ENCODE data around the gene TRIO.

The TRIO gene

DNA sequence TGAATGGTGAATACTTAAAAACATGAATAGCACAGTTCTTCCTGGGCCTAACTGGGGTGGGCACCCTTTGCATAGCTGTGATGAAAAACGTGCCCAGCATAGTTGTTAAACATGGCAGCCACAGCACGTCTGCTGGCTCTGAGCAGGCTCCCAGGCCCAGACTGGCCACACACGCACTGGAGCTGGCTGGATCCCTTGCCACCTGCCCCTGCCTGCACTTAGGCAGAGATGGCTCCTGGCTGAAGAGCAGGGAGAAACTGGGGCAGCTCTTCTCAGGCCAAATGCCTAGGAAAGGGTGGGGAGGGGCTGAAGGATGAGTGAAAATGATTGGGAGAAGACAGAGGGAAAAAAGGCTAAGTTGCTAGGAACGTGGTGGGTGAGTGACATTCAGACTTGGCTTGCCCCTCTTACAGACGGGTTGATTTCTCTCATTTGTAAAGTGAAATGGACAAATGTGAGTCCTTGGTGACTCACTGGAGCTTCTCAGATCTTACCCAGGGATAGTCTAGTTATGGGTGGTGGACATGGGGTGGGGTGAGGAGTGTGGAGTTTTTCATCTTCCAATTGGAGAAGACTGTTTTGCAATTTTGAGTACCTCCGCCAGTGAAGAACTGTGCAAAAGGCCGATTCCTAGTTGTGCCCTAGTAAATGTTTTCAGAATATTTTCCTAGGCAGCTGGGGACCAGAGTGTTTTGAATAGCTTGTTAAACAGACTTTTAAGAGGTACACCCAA, 42.4 kb downstream of the TRIO start:
- no peak overlapping the region for H3K27ac ChIP-seq
- H3K36me3 ChIP-seq (ENCODE audit: insufficient read depth, low read length): no peaks in the 10 kb centered on the region
- DNase-seq (ENCODE audit: low read depth, low spot score): no peak
- no peaks in the 10 kb centered on the region for H3K9me3 ChIP-seq (ENCODE audit: low read depth, low read length)
- H3K4me3 ChIP-seq: no peak overlapping the region
- TF ChIP-seq FOXP2 (optimal IDR thresholded peaks at IDR 0.05; ENCODE audit: control extremely low read depth, extremely low read length, insufficient read depth) (no peak), POLR2AphosphoS5 (IDR thresholded peaks at IDR 0.05; ENCODE audit: borderline replicate concordance, low read depth, low read length) (no peak), EZH2 (IDR thresholded peaks at IDR 0.05) (no peak)
- H3K9ac ChIP-seq (ENCODE audit: insufficient read length): no peak overlapping the region

DNA sequence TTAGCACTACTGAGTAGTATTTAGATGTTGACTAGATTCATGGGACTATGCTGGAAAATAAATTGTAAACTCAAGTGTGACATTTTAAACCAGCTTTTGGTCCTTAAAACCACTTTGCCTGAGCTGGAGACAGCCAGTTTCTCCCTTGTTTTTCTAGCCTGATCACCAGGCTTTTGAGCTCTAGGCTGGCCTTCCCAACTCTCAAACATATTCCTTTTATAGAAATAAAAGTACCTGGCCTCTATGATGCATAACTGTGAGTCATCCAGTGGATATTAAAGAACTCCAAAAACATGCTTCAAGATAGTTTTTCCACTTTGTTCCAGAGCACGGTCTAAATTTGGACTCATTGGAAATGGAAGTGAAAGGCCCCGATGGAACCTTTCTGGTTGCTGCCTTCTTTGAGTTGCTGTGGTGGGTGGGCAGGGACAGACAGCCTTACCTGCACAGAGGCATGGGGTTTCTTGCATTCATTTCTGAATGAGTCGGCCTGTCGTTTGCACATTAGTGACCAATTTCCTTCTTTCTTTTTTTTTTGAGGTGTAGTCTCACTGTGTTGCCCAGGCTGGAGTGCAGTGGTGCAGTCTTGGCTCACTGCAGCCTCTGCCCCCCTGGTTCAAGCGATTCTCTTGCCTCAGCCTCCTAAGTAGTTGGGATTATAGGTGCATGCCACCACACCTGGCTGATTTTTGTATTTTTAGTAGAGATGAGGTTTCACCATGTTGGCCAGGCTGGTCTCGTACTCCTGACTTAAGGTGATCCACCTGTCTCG, 43.1 kb downstream of the TRIO start:
- no peak overlapping the region for H3K9ac ChIP-seq (ENCODE audit: insufficient read length)
- no peaks in the 10 kb centered on the region for H3K36me3 ChIP-seq (ENCODE audit: insufficient read depth, low read length)
- H3K4me3 ChIP-seq: no peak overlapping the region
- TF ChIP-seq POLR2AphosphoS5 (IDR thresholded peaks at IDR 0.05; ENCODE audit: borderline replicate concordance, low read depth, low read length) (no peak), FOXP2 (optimal IDR thresholded peaks at IDR 0.05; ENCODE audit: control extremely low read depth, extremely low read length, insufficient read depth) (no peak), EZH2 (IDR thresholded peaks at IDR 0.05) (no peak)
- no peaks in the 10 kb centered on the region for H3K9me3 ChIP-seq (ENCODE audit: low read depth, low read length)
- no peak for DNase-seq (ENCODE audit: low read depth, low spot score)
- no peak overlapping the region for H3K27ac ChIP-seq

DNA sequence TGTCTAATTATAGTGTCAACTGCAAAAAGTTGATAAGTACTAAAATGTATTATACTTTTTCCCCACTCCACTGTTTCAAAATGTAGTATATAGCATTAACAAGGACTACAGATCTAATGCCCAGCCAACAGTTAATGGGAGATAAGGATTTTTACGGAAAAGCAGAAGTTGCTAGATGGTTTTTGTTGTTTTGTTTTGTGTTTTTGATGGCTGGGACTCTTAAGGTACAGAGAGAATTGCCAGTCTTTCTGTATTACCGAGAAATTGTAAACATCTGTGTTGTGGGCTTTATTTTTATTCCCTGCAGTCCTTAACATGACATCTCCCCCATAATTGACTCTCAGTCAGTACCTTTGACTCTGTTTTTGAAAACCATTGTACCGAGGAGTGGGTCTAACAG, 44.0 kb downstream of the TRIO start:
- Histone ChIP-seq H3K36me3 (ENCODE audit: insufficient read depth, low read length) (no peaks in the 10 kb centered on the region), H3K9ac (ENCODE audit: insufficient read length) (no peak overlapping the region), H3K9me3 (ENCODE audit: low read depth, low read length) (no peaks in the 10 kb centered on the region), H3K27ac (no peak overlapping the region), H3K4me3 (no peak overlapping the region)
- no peak for DNase-seq (ENCODE audit: low read depth, low spot score)
- no peak for TF ChIP-seq EZH2 (IDR thresholded peaks at IDR 0.05)
- TF ChIP-seq POLR2AphosphoS5 (IDR thresholded peaks at IDR 0.05; ENCODE audit: borderline replicate concordance, low read depth, low read length): no peak
- no peak for TF ChIP-seq FOXP2 (optimal IDR thresholded peaks at IDR 0.05; ENCODE audit: control extremely low read depth, extremely low read length, insufficient read depth)

GRCh38 chr5:14187660-14188059, 44.5 kb downstream of the TRIO start:
- Histone ChIP-seq H3K9me3 (ENCODE audit: low read depth, low read length) (no peaks in the 10 kb centered on the region), H3K9ac (ENCODE audit: insufficient read length) (no peak overlapping the region), H3K36me3 (ENCODE audit: insufficient read depth, low read length) (no peaks in the 10 kb centered on the region), H3K27ac (no peak overlapping the region), H3K4me3 (no peak overlapping the region)
- TF ChIP-seq EZH2 (IDR thresholded peaks at IDR 0.05) (no peak), POLR2AphosphoS5 (IDR thresholded peaks at IDR 0.05; ENCODE audit: borderline replicate concordance, low read depth, low read length) (no peak), FOXP2 (optimal IDR thresholded peaks at IDR 0.05; ENCODE audit: control extremely low read depth, extremely low read length, insufficient read depth) (no peak)
- no peak for DNase-seq (ENCODE audit: low read depth, low spot score)

DNA sequence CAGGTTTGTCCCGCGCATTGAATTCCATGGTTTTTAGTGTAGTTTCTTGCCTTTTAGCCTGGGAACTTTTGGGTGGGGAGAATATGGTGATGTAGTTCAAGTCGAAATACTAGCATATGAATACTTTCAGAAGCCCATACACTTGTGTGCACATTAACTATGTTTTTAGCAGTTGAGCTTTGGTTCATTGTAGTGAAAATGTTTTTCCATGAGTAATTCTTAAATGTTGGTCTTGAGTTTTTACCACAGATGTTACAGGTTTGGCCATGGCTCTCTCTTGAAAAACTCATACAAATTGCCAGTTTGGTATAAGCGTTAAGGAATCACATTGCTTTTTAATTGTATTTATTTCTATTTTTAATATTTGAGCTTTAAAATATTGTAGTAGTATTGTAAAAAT, 45.6 kb downstream of the TRIO start:
- Histone ChIP-seq H3K27ac (no peak overlapping the region), H3K36me3 (ENCODE audit: insufficient read depth, low read length) (no peaks in the 10 kb centered on the region), H3K9ac (ENCODE audit: insufficient read length) (no peak overlapping the region), H3K4me3 (no peak overlapping the region), H3K9me3 (ENCODE audit: low read depth, low read length) (no peaks in the 10 kb centered on the region)
- TF ChIP-seq FOXP2 (optimal IDR thresholded peaks at IDR 0.05; ENCODE audit: control extremely low read depth, extremely low read length, insufficient read depth) (no peak), EZH2 (IDR thresholded peaks at IDR 0.05) (no peak), POLR2AphosphoS5 (IDR thresholded peaks at IDR 0.05; ENCODE audit: borderline replicate concordance, low read depth, low read length) (no peak)
- no peak for DNase-seq (ENCODE audit: low read depth, low spot score)

DNA sequence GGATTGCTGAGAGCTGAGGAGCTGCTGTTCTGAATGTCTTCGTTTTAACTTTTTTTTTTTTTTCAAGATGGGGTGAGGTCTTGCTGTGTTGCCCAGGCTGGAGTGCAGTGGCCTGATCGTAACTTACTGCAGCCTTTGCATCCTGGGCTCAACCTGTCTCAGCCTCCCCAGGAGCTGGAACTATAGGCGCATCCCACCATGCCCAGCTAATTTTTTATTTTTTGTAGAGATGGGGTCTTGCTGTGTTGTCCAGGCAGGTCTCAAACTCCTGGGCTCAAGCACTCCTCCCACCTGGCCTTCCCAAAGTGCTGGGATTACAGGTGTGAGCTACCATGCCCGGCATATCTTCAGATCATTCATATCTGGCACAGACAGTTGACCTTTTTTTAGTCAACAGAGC, 46.5 kb downstream of the TRIO start:
- TF ChIP-seq FOXP2 (optimal IDR thresholded peaks at IDR 0.05; ENCODE audit: control extremely low read depth, extremely low read length, insufficient read depth) (no peak), POLR2AphosphoS5 (IDR thresholded peaks at IDR 0.05; ENCODE audit: borderline replicate concordance, low read depth, low read length) (no peak), EZH2 (IDR thresholded peaks at IDR 0.05) (no peak)
- no peaks in the 10 kb centered on the region for H3K9me3 ChIP-seq (ENCODE audit: low read depth, low read length)
- no peak overlapping the region for H3K4me3 ChIP-seq
- no peak for DNase-seq (ENCODE audit: low read depth, low spot score)
- no peaks in the 10 kb centered on the region for H3K36me3 ChIP-seq (ENCODE audit: insufficient read depth, low read length)
- H3K9ac ChIP-seq (ENCODE audit: insufficient read length): no peak overlapping the region
- H3K27ac ChIP-seq: no peak overlapping the region

DNA sequence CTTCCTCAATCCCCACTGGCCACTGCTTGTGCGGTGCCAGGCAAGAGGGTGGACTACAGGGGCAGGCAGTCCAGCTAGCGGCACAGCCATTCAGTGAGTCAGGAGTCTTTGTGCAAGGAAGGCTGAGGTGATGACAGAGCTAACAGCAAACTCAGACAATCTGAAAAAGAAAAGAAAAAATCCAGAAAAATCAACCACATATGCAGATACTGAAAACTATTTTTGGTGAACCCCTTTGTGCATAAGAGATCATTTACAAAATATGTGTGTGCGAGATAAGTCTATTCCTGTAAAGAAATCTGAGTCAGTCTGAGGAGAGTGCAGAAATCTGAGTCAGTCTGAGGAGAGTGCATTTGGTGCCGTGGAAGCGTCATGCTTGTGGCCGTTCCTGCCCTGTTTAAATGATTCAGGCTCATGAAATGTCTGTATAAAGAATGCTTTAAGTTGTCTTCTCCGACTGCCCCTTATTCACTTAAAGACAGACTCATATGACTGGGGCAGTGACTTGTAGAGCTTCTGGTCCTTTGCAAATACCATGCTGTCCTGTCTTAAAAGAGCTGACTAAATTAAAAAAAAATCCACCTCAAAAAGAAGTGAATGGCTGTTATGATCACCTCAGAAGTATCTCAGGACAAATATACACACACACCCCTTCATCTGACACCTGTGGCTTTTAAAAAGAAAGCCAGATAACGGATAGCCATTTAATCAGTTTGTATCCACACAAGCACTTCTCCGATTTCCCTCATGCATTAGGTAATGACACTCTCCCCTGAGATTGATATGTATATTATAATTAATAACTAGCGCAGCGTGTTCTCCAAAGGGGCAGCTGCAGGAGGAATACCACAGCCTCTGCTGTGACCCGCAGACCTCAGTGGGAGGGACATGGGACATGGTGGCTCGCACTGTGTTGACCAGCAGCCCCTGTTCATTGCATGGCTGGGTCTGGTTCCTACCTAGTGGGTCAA, 47.3 kb downstream of the TRIO start:
- H3K4me3 ChIP-seq: no peak overlapping the region
- no peak overlapping the region for H3K27ac ChIP-seq
- TF ChIP-seq POLR2AphosphoS5 (IDR thresholded peaks at IDR 0.05; ENCODE audit: borderline replicate concordance, low read depth, low read length): no peak
- TF ChIP-seq FOXP2 (optimal IDR thresholded peaks at IDR 0.05; ENCODE audit: control extremely low read depth, extremely low read length, insufficient read depth): no peak
- no peak for TF ChIP-seq EZH2 (IDR thresholded peaks at IDR 0.05)
- no peaks in the 10 kb centered on the region for H3K9me3 ChIP-seq (ENCODE audit: low read depth, low read length)
- H3K36me3 ChIP-seq (ENCODE audit: insufficient read depth, low read length): no peaks in the 10 kb centered on the region
- no peak overlapping the region for H3K9ac ChIP-seq (ENCODE audit: insufficient read length)
- DNase-seq (ENCODE audit: low read depth, low spot score): no peak

GRCh38 chr5:14191325-14191724, 48.2 kb downstream of the TRIO start:
- Histone ChIP-seq H3K27ac (no peak overlapping the region), H3K36me3 (ENCODE audit: insufficient read depth, low read length) (no peaks in the 10 kb centered on the region), H3K4me3 (no peak overlapping the region), H3K9ac (ENCODE audit: insufficient read length) (no peak overlapping the region), H3K9me3 (ENCODE audit: low read depth, low read length) (no peaks in the 10 kb centered on the region)
- no peak for TF ChIP-seq POLR2AphosphoS5 (IDR thresholded peaks at IDR 0.05; ENCODE audit: borderline replicate concordance, low read depth, low read length)
- no peak for TF ChIP-seq FOXP2 (optimal IDR thresholded peaks at IDR 0.05; ENCODE audit: control extremely low read depth, extremely low read length, insufficient read depth)
- TF ChIP-seq EZH2 (IDR thresholded peaks at IDR 0.05): no peak
- no peak for DNase-seq (ENCODE audit: low read depth, low spot score)
